ENCODE results near the gene ARHGEF28.

DNA sequence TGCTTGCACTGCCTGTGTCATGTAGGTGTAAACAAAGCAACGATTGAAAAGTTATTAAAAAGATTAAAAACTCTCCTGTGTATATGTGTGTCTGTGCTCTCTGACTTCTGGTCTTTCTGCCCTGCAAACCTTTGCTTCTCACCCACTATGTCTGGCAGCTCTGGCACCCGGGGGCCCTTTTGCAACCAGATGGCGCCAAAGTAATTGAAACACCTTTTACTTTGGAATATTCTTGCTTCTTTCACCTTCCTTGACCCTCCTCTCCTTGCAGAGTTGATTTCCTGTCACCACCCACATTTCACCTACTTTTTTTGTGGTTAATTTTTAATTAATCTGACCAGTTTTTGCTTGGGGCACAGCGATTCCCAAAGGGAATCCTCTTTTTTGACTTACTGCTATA is 275.5 kb downstream of the ARHGEF28 start:
- TF ChIP-seq, protein P1, sequence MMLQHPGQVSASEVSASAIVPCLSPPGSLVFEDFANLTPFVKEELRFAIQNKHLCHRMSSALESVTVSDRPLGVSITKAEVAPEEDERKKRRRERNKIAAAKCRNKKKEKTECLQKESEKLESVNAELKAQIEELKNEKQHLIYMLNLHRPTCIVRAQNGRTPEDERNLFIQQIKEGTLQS (IDR thresholded peaks at IDR 0.05) = no peak
- TF ChIP-seq, protein P1 (CRISPR knock-in tag; conservative IDR thresholded peaks at IDR 0.05) = no peak
- TF ChIP-seq, protein P2, sequence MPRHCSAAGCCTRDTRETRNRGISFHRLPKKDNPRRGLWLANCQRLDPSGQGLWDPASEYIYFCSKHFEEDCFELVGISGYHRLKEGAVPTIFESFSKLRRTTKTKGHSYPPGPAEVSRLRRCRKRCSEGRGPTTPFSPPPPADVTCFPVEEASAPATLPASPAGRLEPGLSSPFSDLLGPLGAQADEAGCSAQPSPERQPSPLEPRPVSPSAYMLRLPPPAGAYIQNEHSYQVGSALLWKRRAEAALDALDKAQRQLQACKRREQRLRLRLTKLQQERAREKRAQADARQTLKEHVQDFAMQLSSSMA (CRISPR knock-in tag; IDR thresholded peaks at IDR 0.05) = no peak
